Measurements from ENCODE around the gene ADSS2.
"Not testable (repeated sequence)": the region's sequence is repeated elsewhere in the genome, so short reads cannot be mapped to it uniquely, and the experiment has no call there.

Gene ADSS2

DNA sequence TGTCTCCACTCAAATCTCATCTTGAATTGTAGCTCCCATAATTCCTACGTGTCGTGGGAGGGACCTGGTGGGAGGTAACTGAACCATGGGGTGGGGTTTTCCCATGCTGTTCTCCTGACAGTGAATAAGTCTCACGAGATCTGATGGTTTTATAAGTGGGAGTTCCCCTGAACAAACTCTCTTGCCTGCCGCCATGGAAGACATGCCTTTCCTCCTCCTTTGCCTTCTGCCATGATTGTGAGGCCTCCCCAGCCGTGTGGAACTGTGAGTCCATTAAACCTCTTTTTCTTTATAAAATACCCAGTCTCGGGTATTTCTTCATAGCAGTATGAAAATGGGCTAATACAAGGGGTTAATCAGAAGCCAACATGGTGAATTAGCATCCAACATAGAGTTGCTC lies 86.4 kb downstream of the ADSS2 start:
- DNase-seq (ENCODE audit: low read depth) = not testable (repeated sequence)

DNA sequence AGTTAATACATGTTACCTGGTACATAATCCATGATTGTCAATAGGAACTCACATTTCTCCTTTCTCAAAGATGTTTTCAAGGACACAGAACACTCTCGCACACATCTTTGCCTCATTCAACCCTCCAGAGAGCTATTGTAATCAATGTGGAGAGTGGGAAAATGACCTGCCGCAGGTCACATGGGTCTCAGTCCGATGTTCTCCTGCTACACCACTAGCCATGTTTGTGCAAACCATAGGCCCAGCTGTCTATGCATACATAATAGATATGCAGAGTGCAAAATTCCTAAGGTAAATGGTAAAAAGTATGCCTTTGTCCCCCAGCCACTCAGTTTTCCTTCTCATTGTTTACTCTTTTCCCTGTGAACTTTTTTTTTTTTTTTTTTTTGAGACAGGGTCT lies 89.2 kb downstream of the ADSS2 start:
- no peak for DNase-seq (ENCODE audit: low read depth)

DNA sequence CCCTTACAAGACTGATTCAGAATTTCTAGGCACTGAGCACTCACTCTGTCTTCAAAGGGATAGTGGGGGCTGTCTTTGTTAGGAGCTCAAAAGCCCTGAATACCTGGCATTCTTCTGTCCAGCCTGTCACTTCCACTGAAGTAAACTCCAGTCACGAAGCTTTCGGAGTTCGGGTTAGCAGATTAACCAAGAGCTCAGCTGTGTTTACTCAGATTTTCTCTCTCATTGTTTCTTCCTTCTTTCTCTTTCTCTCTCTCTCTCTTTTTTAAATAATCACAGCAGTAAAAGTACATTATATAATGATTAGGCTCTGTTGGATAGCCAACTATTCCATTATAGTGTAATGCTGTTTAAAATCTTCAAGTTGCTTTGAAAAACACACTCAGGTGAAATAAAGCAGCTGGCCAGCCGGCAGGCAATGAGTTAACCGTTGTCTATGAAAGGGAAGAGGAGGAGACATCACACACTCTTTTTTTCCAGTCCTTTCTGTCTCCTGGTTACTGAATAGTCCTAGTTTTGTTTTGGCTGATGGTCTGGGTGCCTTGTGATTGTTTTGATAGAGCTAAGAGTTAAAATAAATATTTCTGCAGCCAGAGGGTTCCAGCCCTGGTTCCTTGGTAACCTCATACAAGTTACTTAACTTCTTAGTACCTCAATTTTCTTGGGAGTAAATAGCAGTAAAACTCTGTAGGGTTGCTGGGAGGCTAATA lies 89.8 kb downstream of the ADSS2 start:
- DNase-seq (ENCODE audit: low read depth) = no peak
